AG08395 (cell line): ENCODE measurements around the gene KLF7.

ENCODE experiments used
- DNase-seq: peaks from one replicate; pipeline ENCODE4 v3.0.0; 2012; ENCODE audit warnings: mixed read lengths, low spot score

The KLF7 gene

GRCh38 chr2:207165121-207166038 lies at the start of gene KLF7:
TSS of gene KLF7 (minus strand) at chr2:207165948. CDS start at chr2:207165568, 380 bp downstream.
- peak; percentile 26 for DNase-seq

GRCh38 chr2:207215308-207215707 lies 49.6 kb upstream of the KLF7 start:
- DNase-seq: no peak

GRCh38 chr2:207214446-207214845 lies 48.7 kb upstream of the KLF7 start:
- no peak for DNase-seq

GRCh38 chr2:207206011-207206410 lies 40.3 kb upstream of the KLF7 start:
- DNase-seq: no peak

- no peak for DNase-seq
These were observed 39.6 kb upstream of the KLF7 start for GRCh38 chr2:207205173-207205957.

- no peak for DNase-seq
These were observed 37.3 kb upstream of the KLF7 start for GRCh38 chr2:207203056-207203455.

GRCh38 chr2:207202645-207203044 lies 36.9 kb upstream of the KLF7 start:
- DNase-seq: peak; percentile 42

- DNase-seq: no peak
These were observed 35.7 kb upstream of the KLF7 start for GRCh38 chr2:207201416-207201815.

- DNase-seq: no peak
These were observed 34.4 kb upstream of the KLF7 start for GRCh38 chr2:207200136-207200535.

GRCh38 chr2:207194028-207194427 lies 28.3 kb upstream of the KLF7 start:
- no peak for DNase-seq

GRCh38 chr2:207188626-207189419 lies 23.1 kb upstream of the KLF7 start:
- DNase-seq: peak; percentile 46

GRCh38 chr2:207185372-207185771 lies 19.6 kb upstream of the KLF7 start:
- DNase-seq: no peak

- DNase-seq: no peak
These were observed 19.0 kb upstream of the KLF7 start for GRCh38 chr2:207184768-207185167.

- DNase-seq: peak; percentile 28
These were observed 18.6 kb upstream of the KLF7 start for GRCh38 chr2:207184348-207184747.

GRCh38 chr2:207183506-207183905 lies 17.8 kb upstream of the KLF7 start:
- DNase-seq: no peak

GRCh38 chr2:207182911-207183310 lies 17.2 kb upstream of the KLF7 start:
- DNase-seq: peak; percentile 25

- DNase-seq: no peak
These were observed 16.0 kb upstream of the KLF7 start for GRCh38 chr2:207181526-207182274.

GRCh38 chr2:207180741-207181140 lies 15.0 kb upstream of the KLF7 start:
- DNase-seq: no peak

- no peak for DNase-seq
These were observed 10.5 kb upstream of the KLF7 start for GRCh38 chr2:207176247-207176646.

- DNase-seq: no peak
These were observed 7.9 kb upstream of the KLF7 start for GRCh38 chr2:207173641-207174040.
